Kidney glomerular epithelial cell (primary cell): ENCODE results near the gene ELK1.
"Not testable (repeated sequence)": the region's sequence is repeated elsewhere in the genome, so short reads cannot be mapped to it uniquely, and the experiment has no call there.

Experiments used
- DNase-seq: peaks from one replicate; lab custom pipeline; 2025; lab: John Stamatoyannopoulos, UW

ELK1 gene

GRCh38 chrX:47611489-47611888, 38.9 kb downstream of the ELK1 start:
- DNase-seq: no peak

- DNase-seq: no peak
These were observed 39.9 kb downstream of the ELK1 start for GRCh38 chrX:47610511-47610910.

DNA sequence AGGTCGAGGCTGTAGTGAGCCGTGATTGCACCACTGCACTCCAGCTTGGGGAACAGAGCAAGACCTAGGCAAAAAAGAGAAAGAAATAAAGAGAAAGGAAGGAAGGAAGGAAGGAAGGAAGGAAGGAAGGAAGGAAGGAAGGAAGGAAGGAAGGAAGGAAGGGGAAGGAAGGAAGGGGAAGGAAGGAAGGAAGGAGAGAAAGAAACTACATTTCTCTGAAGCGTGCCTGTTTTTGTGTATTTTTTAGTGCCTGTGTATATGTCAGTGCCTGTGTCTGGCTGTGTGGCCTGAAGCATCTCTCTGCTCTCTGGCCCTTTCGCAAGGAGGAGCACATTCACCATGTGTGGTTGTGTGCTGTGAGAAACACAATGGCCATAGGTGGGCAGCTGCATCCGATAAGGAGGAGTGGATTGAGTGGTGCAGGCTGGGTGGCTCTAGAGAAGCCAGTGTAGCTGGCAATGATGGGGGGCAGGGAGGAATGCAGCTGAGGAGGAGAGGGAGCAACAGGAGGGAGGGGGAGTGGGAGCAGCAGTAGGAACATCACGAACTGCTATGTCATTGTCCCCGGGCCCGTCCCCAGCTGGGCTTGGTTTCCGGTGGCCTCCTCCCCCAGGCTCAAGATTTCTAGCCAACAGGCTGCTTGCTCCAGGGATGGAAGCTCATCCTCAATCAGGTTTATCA, 42.1 kb downstream of the ELK1 start:
- no peak for DNase-seq

DNA sequence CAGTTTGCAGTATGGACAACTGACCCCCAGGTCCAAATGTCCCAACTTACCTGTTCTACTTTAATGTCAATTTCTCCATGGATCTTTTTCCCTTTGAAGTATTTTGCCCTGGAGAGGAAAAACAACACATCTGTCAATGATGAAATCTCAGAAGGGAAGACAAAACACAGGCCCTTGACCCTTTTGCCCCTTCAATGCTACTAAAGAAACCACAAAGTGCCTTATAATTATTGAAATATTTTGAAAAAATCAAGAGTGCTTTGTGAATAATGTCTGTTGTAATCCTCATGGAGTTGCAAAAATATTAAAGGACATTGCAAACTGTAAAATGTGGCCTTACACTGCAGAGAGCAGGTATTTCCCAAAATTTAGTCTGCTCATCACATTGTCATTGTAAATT, 43.3 kb downstream of the ELK1 start:
- DNase-seq: no peak

DNA sequence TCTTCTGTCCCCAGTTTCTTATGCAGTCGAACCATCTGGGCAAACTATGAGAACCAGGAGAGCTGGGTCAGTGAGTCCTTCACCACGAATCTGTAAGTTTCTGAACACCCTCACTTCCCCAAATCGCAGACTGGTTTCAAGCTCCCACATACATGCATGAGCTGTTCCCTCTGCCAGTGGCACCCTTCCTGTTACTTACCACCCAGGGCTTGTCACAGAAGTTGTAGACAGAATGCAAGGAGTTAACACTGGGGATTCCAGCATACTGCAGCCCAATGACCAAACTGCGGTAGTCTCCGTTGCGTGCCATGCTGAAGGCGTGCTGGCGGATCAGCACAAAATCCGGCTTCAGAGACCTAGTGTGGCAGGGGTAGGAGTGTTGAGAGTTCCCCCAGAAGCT, 45.3 kb downstream of the ELK1 start:
- DNase-seq: no peak

DNA sequence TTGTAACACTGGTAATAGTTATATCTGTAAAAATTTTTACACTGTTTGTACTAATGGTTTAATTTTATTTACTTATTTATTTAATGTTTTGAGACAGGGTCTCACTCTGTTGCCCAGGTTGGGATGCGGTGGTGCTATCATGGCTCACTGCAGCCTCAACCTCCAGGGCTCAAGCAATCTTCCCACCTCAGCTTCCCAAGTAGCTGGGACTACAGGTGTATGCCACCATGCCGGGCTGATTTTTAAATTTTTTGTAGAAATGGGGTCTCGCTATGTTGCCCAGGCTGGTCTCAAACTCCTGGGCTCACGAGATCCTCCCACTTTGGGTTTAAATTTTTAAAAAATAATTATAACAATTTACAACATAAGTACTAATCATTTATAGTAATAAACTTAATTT, 47.2 kb downstream of the ELK1 start:
- not testable (repeated sequence) for DNase-seq

DNA sequence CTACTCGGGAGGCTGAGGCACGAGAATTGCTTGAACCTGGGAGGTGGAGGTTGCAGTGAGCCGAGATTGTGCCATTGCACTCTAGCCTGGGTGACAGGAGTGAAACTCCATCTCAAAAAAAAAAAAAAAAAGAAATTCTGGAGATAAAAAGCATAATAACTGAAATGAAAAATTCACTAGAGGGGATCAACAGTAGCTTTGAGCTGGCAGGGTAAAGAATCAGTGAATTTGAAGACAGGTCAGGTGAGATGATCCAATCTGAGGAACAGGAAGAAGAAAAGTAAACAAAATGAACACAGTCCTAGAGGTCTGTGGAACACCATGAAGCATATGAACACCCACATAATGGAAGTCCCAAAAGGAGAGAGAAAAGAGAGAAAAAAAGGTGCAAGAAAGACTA, 53.1 kb downstream of the ELK1 start:
- DNase-seq: no peak

DNA sequence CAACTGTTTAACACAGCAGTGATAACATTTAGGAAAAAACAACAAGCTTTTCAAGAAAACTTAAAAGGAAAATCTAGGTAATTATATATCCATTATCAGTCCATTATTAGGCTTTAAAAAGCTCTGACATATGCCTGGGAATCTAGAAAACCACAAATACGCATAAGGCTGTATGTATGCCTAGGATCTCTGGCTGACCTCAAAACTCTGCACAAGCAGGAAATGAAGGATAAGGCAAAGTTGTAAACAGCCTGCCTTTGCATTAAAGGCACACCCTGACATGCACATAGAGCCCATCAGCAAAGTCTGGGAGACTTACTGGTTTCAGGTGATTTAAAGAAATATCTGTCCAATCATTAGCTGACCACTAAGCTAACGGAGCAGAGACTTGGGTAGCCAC, 54.1 kb downstream of the ELK1 start:
- DNase-seq: no peak

DNA sequence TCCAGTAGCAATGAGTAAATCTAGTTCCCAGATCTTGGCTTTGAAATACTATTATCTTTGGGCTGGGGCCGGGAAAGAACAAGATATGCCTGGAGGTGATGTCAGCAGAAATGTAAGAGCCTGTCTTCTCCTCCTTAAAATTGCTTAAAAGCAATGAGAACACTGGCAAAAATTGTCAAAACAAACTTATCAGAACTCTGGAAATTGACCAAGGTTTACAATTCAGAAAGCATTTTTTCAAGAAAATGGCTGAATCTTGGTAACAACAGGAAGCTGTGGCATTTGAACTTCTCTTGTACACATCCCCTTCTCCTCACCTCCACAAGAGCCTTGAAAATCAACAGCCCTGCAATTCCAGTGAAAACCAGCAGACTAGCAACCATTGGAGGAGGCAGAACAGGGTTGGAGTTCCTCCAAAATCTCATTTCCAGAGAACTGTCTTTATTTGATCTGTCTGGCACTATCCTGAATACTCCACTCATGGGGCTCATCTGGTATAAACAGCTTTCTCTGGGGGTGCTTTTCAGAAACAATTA, 54.6 kb downstream of the ELK1 start:
- DNase-seq: no peak

GRCh38 chrX:47593522-47593921, 56.8 kb downstream of the ELK1 start:
- no peak for DNase-seq

GRCh38 chrX:47590984-47591383, 59.4 kb downstream of the ELK1 start:
- no peak for DNase-seq

DNA sequence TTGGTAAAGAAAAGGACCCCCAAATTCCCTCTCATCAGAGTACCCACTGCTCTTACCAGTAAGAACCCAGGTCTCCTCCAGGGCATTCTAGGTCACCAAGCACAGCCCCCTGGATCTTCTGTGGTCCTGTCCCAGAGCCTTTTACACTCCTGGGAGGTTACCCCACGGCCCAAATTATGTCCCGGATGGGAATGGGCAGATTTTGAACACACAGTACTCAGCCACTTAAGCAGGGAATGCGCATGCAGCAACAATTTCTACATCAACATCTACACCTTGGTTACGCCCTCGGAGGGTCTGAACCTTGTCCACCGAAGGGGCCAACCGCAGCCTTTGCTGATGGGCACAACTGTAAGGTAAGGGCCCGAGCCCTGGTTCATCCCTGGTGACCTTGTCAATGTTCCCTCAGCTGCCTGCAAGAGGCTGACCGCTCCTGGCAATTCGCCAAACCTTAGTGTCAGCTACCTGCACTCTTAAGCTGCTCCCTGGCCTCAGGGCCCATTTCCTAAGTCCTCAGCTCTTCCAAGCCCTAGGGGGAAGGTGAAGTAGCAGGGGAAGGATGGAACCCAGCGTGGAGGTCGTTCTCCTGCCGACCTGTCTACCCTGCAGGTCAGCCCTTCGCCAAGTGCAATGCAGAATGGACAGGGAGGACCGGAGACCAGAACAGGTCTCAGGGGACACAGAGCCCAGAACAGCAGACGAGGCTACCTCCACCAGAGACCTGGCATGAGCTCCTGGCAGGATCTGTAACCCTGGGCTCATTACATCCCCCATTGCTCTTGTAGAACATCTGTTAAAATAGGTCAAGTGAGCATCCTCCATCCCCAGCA, 62.2 kb downstream of the ELK1 start:
- DNase-seq: no peak

DNA sequence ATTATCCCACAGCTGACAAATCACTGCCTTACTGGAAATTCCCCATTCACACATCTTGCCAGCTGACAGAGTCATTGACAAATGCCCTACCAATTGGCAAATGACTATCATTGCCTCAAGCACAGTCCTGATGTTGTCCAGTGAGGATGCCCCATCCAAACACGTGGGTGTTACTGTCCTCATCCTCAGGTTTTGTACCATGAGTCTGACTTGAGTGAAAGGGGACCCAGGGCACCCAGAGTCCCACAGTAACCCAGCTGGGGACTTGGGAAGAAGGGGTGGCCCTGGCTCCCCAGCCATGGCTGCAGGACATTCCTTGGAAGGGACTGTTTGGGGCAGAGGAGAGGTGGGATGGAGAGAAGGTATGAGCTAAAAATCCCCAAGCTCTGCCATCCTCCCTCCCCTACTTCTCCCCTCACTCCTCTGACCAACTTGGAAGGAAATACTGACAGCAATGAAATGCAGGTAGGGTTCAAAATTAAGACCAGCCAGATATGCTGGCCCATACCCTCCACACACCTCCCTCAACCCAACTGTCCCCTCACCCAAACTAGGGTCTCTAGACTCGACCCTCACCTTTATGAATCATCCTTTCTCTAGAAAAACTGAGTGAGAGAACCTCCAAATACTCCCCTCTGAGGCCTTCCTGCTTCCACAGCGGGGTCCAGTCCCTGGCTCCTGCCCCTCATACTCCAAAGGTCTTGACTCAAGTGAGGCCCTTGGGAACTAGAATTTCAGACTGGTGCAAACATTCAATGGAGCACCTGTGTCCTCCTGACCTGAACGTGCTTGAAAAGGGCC, 63.1 kb downstream of the ELK1 start:
- no peak for DNase-seq

- DNase-seq: no peak
These were observed 64.1 kb downstream of the ELK1 start for GRCh38 chrX:47586043-47586787.
